CD14-positive monocyte (primary cell): ENCODE results near the gene PSTPIP1. TPM values are rescaled to one million over a fixed set of nuclear protein-coding genes. Genes with fewer than 3 reads are reported as not detected.

ENCODE experiments used
- DNase-seq, 3 donors: peaks; one replicate each; pipeline ENCODE4 v3.0.0-alpha.2; 2011 to 2022
- H2AFZ ChIP-seq: 2 replicates; pipeline ENCODE4 v1.6.0; 2012; ENCODE audit warnings: mild to moderate bottlenecking, low read depth, low read length, inconsistent platforms; ENCODE audit not compliant: insufficient read depth, poor library complexity, severe bottlenecking
- H3K27ac ChIP-seq, 2 donors: 1 replicate in 1 of 2; 2 replicates in 1 of 2; pipeline ENCODE4 v1.5.1; 2012 to 2013; ENCODE audit warnings: low read length in 2 of 2, control low read depth in 1 of 2, inconsistent platforms in 1 of 2, low read depth in 1 of 2, mild to moderate bottlenecking in 1 of 2
- H3K27me3 ChIP-seq, 2 donors: one replicate each; pipeline versions ENCODE4 v1.6.0 to v1.6.1; 2011 to 2013; ENCODE audit warnings: low read length in 2 of 2; ENCODE audit not compliant: control insufficient read depth in 2 of 2, insufficient read depth in 2 of 2
- H3K36me3 ChIP-seq, 2 donors: replicated peaks in 1 of 2; 1 replicate in 1 of 2; 2 replicates in 1 of 2; pipeline versions ENCODE4 v1.5.1 to v1.6.1; 2012 to 2013; ENCODE audit warnings: low read length in 2 of 2, control low read depth in 1 of 2, inconsistent platforms in 1 of 2, mild to moderate bottlenecking in 1 of 2; ENCODE audit not compliant: insufficient read depth in 2 of 2, control insufficient read depth in 1 of 2
- H3K4me1 ChIP-seq, 2 donors: 1 replicate in 1 of 2; 2 replicates in 1 of 2; pipeline versions ENCODE4 v1.5.1 to v1.6.1; 2012 to 2013; ENCODE audit warnings: low read length in 2 of 2, control low read depth in 1 of 2, inconsistent platforms in 1 of 2, mild to moderate bottlenecking in 1 of 2, moderate library complexity in 1 of 2; ENCODE audit not compliant: insufficient read depth in 2 of 2, control insufficient read depth in 1 of 2
- H3K4me2 ChIP-seq: replicated peaks from 2 replicates; pipeline ENCODE3; 2012; ENCODE audit warnings: low read length, moderate library complexity, mild to moderate bottlenecking; ENCODE audit not compliant: poor library complexity, severe bottlenecking; ENCODE audit errors: extremely low read depth
- H3K4me3 ChIP-seq, 3 experiments: fragments of 200-600 bp in 1 of 3; sonication (generic) in 1 of 3; replicated peaks in 1 of 3; 1 replicate in 2 of 3; 2 replicates in 1 of 3; pipeline ENCODE4 v1.5.1; 2011 to 2013; ENCODE audit warnings: low read length in 3 of 3, mild to moderate bottlenecking in 3 of 3, control low read depth in 2 of 3, low read depth in 2 of 3, inconsistent platforms in 1 of 3, moderate library complexity in 1 of 3
- H3K79me2 ChIP-seq: 2 replicates; pipeline ENCODE4 v1.6.0; 2012; ENCODE audit warnings: mild to moderate bottlenecking, control low read depth, inconsistent platforms, low read length, moderate library complexity; ENCODE audit not compliant: insufficient read depth
- H3K9ac ChIP-seq: 2 replicates; pipeline ENCODE4 v1.6.0; 2017; ENCODE audit warnings: low read length, mild to moderate bottlenecking; ENCODE audit not compliant: insufficient read depth, poor library complexity, severe bottlenecking
- H3K9me3 ChIP-seq, 2 donors: replicated peaks in 1 of 2; 1 replicate in 1 of 2; 2 replicates in 1 of 2; pipeline versions ENCODE4 v1.5.1 to v1.6.1; 2012 to 2013; ENCODE audit warnings: low read length in 2 of 2, control low read depth in 1 of 2; ENCODE audit not compliant: control insufficient read depth in 1 of 2, insufficient read depth in 1 of 2
- H4K20me1 ChIP-seq: 2 replicates; pipeline ENCODE4 v1.6.0; 2012; ENCODE audit warnings: mild to moderate bottlenecking, low read length, control low read depth, moderate library complexity; ENCODE audit not compliant: insufficient read depth
- H3K27ac Mint-ChIP-seq, 7 donors: one replicate each; pipeline ENCODE4 v1.8.0; 2020; ENCODE audit warnings: mild to moderate bottlenecking in 7 of 7, mixed read lengths in 7 of 7, moderate library complexity in 6 of 7, inconsistent platforms in 2 of 7
- H3K27me3 Mint-ChIP-seq, 3 donors: one replicate each; pipeline ENCODE4 v1.8.0; 2021 to 2022; ENCODE audit warnings: low read depth in 3 of 3, mild to moderate bottlenecking in 3 of 3, mixed read lengths in 3 of 3, moderate library complexity in 3 of 3, inconsistent platforms in 1 of 3
- H3K36me3 Mint-ChIP-seq, 2 donors: one replicate each; pipeline ENCODE4 v1.8.0; 2020; ENCODE audit warnings: mixed read lengths in 2 of 2, inconsistent platforms in 1 of 2, mild to moderate bottlenecking in 1 of 2
- H3K4me1 Mint-ChIP-seq: one replicate; pipeline ENCODE4 v1.8.0; 2020; ENCODE audit warnings: mild to moderate bottlenecking, mixed read lengths
- H3K4me3 Mint-ChIP-seq, 2 donors: one replicate each; pipeline ENCODE4 v1.8.0; 2020; ENCODE audit warnings: mild to moderate bottlenecking in 2 of 2, mixed read lengths in 2 of 2, moderate library complexity in 1 of 2
- H3K9me3 Mint-ChIP-seq, 7 donors: one replicate each; pipeline ENCODE4 v1.8.0; 2020 to 2022; ENCODE audit warnings: mixed read lengths in 7 of 7, mild to moderate bottlenecking in 6 of 7, moderate library complexity in 6 of 7, inconsistent platforms in 2 of 7
- WGBS: methylation state at CpG from one replicate; pipeline ENCODE4 v1.1.5; 2013; ENCODE audit warnings: missing lambda C conversion rate; ENCODE audit not compliant: insufficient coverage; 5-methylcytosine and 5-hydroxymethylcytosine counted together
- intact Hi-C, 2 donors: fragments of 100-400 bp; cut with micrococcal nuclease; formaldehyde crosslinking; loops; one replicate each; pipeline versions ENCODE4 v1.15.0 to v1.15.1; 2023
- polyA plus RNA-seq, 3 donors: library from polyadenylated mRNA; depleted of rRNA in 1 of 3; unstranded in 2 of 3; stranded (reverse) in 1 of 3; fragments of 300-500 nt in 2 of 3; fragments of >200 nt in 1 of 3; fragmentation: Illumina TruSeq in 2 of 3; gene quantifications; 1 replicate in 2 of 3; 2 replicates in 1 of 3; pipeline ENCODE4 v1.2.3, GENCODE V29; 2012 to 2021
- TF ChIP-seq, protein P1 (sequence below): fragments of 200-600 bp; IDR thresholded peaks from one replicate; pipeline ENCODE4 v1.8.0; 2022; ENCODE audit warnings: antibody characterized with exemption, mild to moderate bottlenecking

The PSTPIP1 gene
- polyA plus RNA-seq, 3 donors, result 85.9 to 183 (median 86.8) TPM

DNA sequence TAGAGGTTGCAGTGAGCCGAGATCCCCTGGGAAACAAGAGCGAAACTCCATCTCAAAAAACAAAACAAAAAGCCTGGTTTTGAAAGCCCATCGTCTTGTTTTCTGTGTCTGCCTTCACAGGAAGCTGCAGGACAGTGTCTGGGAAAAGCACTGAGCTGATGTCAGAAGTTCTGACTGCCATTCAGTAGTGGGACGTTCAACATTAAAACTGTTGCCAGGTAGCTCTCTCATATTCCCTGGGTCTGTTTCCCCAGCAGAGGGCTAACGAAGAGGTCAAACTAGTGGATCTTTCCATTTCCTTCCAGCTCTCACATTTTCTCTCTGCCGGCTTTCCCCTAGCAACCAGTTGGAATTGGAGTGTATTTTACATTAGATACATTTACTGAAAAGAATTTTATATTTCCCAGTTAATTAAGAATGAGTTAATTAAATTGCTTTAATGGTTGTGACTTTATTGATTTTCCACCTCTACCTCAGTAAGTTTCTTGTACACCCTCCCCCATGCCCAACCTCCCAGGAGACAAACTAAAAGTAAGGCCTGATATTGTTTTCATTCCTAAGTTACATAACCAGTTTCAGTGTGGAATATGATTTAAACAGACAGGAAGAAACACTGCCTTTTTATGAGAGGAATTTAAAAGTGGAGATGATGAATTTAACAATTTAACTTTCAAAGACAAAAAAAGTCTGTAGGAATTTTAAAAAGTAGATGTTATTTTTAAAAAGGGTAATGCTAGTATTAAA is 33.5 kb upstream of the PSTPIP1 start:
- no peak overlapping the region for H3K27ac Mint-ChIP-seq
- no peak overlapping the region for H3K4me2 ChIP-seq

DNA sequence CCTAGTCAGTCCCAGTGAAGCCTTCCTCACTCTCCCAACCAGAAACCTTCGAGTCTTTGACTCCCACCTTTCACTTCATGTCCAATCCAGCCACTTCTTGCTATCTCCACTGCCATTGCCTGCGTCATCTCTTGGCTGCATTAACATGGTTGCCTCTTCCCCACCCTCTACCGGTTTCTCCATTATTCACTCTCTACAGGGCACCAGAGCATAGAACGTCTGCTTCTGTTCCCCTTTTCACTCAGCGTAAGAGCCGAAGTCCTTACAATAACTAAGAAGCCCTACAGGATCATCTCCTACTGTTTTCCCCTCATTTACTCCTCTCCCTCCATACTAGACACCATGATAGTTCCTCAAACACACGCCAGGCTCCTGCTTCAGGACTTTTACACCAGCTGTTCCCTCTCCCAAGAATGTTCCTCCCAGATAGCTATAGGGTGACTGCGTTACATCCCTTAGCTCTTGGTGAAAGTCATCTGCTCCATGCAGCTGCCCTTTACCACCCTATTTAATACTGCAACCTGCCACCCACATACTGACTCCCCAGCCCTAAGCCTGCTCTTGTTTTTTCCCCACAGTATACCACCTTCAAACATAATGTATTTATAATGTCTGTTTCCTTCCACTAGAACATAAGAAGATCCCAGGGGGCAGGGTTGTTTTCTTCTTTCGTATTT is 32.5 kb upstream of the PSTPIP1 start:
- Mint-ChIP-seq H3K9me3 (no peaks in the 10 kb centered on the region), H3K27me3 (peaks cover 1 to 10% (median 10%) of the 10 kb centered on the region in 3 donors), H3K36me3 (no peaks in the 10 kb centered on the region), H3K4me3 (no peak overlapping the region), H3K4me1 (no peaks in the 10 kb centered on the region), H3K27ac (no peak overlapping the region)
- H3K4me3 ChIP-seq, result no peak overlapping the region
- no peaks in the 10 kb centered on the region for H3K79me2 ChIP-seq
- TF ChIP-seq, protein P1, sequence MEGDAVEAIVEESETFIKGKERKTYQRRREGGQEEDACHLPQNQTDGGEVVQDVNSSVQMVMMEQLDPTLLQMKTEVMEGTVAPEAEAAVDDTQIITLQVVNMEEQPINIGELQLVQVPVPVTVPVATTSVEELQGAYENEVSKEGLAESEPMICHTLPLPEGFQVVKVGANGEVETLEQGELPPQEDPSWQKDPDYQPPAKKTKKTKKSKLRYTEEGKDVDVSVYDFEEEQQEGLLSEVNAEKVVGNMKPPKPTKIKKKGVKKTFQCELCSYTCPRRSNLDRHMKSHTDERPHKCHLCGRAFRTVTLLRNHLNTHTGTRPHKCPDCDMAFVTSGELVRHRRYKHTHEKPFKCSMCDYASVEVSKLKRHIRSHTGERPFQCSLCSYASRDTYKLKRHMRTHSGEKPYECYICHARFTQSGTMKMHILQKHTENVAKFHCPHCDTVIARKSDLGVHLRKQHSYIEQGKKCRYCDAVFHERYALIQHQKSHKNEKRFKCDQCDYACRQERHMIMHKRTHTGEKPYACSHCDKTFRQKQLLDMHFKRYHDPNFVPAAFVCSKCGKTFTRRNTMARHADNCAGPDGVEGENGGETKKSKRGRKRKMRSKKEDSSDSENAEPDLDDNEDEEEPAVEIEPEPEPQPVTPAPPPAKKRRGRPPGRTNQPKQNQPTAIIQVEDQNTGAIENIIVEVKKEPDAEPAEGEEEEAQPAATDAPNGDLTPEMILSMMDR, result no peak
- H3K9me3 ChIP-seq, result no peaks in the 10 kb centered on the region
- H3K36me3 ChIP-seq, result no peaks in the 10 kb centered on the region
- H3K27me3 ChIP-seq, result no peaks in the 10 kb centered on the region
- H2AFZ ChIP-seq, result no peak overlapping the region
- H3K4me1 ChIP-seq, result no peaks in the 10 kb centered on the region
- no peak for DNase-seq
- no peaks in the 10 kb centered on the region for H4K20me1 ChIP-seq
- H3K27ac ChIP-seq, result no peak overlapping the region
- intact Hi-C loops, result no loop called here
- 86% methylated on average over 7 of the region's 9 CpGs for WGBS
- H3K4me2 ChIP-seq, result no peak overlapping the region
- no peak overlapping the region for H3K9ac ChIP-seq

More for the DNA sequence above, 33.5 kb upstream of the PSTPIP1 start:
- Histone ChIP-seq H3K9ac (no peak overlapping the region), H3K27me3 (no peaks in the 10 kb centered on the region), H2AFZ (no peak overlapping the region), H3K4me1 (no peaks in the 10 kb centered on the region), H3K36me3 (no peaks in the 10 kb centered on the region), H3K79me2 (no peaks in the 10 kb centered on the region), H3K27ac (no peak overlapping the region), H3K4me3 (no peak overlapping the region), H4K20me1 (no peaks in the 10 kb centered on the region), H3K9me3 (no peaks in the 10 kb centered on the region)
- 86% methylated on average over 2 of the region's 6 CpGs for WGBS
- DNase-seq, result no peak
- TF ChIP-seq, protein P1, result no peak
- Mint-ChIP-seq H3K27me3 (peaks cover 1 to 9% (median 7%) of the 10 kb centered on the region in 3 donors), H3K4me3 (no peak overlapping the region), H3K36me3 (no peaks in the 10 kb centered on the region), H3K9me3 (no peaks in the 10 kb centered on the region), H3K4me1 (no peaks in the 10 kb centered on the region)
- intact Hi-C loops, result no loop called here
